ENCODE results near the gene TEX53.

Gene TEX53

DNA sequence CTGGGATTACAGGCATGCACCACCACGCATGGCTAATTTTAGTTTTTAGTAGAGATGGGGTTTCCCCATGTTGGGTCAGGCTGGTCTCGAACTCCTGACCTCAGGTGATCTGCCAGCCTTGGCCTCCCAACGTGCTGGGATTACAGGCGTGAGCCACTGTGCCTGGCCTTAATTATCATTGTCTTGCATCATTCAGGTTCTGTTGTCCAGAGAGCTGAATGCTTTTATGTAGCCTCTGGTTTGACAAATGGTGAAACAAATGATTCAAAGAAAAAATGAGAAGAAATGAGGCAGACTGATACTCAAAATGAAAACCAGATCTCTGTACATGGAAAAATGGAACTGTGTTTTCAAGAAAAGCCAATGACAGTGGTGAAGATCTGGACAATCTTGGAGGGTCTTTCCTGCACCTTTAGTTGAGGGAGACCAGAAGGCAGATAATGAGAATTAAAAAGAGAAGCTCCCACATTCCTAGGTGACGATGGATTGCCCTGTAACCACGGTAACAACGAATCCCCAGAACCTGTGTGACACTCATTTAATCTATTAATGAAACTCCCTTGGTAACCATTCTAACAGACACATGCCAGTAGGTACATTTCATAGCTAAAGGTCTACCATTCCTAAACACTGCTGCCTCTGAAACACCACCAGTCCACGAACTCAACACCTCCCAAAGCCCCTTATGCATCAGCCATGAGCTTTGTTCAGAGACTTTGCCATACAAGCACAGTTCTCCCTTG, 22.8 kb upstream of the TEX53 start:
- DNase-seq (ENCODE audit: low read depth in 3 of 3) = no peak

- no peak for DNase-seq (ENCODE audit: low read depth in 3 of 3)
Observed at GRCh38 chr9:114678795-114679194, 21.2 kb upstream of the TEX53 start.

GRCh38 chr9:114678130-114678529, 20.5 kb upstream of the TEX53 start:
- DNase-seq (ENCODE audit: low read depth in 3 of 3) = no peak

DNA sequence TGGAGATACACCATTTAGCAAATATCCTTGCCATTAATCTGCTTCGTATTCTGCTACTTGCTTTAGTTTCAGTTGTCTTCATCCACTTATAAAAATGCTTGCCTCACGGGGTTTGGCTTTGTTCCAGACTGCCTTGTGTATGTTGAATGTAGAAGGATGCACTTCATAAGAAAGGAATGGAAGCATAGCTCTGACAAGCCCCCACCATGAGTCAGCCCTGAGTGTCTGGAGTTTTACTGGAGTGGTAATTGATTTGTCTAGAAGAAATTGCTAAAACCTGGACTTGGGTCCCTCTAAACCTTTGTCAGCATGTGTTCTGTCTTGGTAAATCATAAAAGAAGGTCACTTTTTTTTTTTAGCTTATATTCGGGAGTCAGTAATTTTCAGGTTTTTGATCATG, 19.8 kb upstream of the TEX53 start:
- no peak for DNase-seq (ENCODE audit: low read depth in 3 of 3)

- DNase-seq (ENCODE audit: low read depth in 3 of 3) = no peak
Observed at GRCh38 chr9:114676901-114677300, 19.3 kb upstream of the TEX53 start.

DNA sequence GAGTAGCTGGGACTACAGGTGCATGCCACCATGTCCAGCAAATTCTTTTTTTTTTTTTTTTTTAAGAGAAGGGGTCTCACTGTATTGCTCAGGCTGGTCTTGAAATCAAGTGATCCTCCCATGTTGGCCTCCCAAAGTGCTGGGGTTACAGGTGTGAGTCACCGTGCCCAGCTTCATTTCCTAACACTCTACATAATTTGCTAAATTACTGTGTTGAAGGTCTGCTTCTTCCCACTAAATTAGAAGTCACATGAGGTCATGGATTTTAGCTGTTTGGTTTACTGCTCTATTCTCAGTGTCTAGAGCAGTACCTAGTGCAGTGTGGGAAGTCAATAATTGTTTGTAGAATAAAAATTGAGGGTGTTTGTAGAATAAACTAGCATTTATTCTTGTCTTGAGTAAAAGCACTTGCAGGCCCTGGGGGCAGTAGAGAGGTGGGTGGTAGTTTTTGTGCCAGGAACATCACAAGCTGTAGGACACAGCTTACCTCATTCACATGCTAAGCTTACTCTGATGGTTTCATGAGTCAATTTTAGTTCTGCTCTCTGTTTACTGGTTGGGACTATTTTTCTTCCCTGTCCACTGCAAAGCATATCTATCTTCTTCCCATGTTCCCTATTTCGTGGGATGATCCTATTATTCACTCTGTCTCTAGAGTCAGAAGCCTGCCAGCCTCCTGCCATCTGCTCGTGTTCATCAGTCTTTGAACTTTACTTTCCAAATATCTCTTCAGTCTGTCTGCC, 17.4 kb upstream of the TEX53 start:
- DNase-seq (ENCODE audit: low read depth in 3 of 3) = no peak

GRCh38 chr9:114674076-114674797, 16.6 kb upstream of the TEX53 start:
- no peak for DNase-seq (ENCODE audit: low read depth in 3 of 3)

DNA sequence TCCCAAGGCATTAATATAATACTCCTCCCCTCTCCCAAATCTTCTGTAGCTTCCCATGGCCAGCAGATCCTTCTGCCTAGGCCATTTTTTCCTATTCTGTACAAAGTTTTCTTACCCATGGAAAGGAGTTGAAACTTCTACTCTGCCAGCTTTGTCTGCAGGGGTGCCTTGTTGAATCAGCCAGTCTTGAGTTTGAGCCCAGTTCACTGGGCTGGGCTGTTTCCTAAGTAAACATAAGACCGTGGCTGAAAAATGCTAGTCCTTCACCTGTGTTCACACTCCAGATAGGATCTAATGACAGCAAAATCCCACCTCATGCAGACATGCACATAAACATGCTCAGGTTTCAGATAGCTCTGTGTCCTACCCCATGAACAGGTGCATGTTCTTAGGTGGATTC, 14.0 kb upstream of the TEX53 start:
- no peak for DNase-seq (ENCODE audit: low read depth in 3 of 3)

GRCh38 chr9:114669961-114670360, 12.4 kb upstream of the TEX53 start:
- DNase-seq (ENCODE audit: low read depth in 3 of 3) = no peak

DNA sequence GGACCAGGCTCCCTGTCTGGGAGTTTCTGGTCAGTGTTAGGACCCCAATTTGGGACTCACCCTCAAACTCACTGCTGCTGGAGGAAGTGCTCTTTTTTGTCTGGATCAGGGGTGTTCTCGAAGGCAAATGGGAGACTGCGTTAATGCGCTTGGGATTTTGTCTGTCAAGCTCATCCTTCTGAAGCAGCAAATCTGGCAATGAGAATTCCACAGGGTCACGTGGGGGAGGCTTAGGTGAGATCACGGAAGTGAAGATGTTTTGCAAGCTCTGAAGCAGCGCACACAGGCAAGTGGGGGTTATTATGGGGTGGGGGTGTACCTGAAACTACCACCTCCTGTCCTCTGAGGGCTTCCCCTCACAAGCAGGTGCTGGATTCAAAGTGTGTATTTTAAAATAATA, 10.5 kb upstream of the TEX53 start:
- DNase-seq (ENCODE audit: low read depth in 3 of 3) = no peak

- DNase-seq (ENCODE audit: low read depth in 3 of 3) = no peak
Observed at GRCh38 chr9:114666851-114667250, 9.2 kb upstream of the TEX53 start.

- no peak for DNase-seq (ENCODE audit: low read depth in 3 of 3)
Observed at GRCh38 chr9:114666401-114666800, 8.8 kb upstream of the TEX53 start.

DNA sequence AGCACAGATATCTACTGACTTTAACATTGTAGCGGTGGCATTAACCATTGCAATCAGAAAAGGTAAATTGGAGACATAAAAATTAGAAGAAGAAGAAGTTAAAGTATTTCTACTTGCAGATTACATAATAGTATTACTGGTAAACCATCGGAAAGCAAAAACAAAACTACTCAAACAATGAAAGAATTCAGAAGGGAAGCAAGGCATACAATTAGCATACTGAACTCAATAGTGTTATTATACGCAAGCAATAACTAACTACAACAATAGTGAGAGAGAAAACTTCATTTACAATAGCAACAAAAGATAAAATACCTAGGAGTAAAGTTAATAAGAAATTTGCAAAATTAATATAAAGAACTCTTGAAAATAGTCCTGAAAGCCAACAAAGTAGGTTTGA, 6.6 kb upstream of the TEX53 start:
- DNase-seq (ENCODE audit: low read depth in 3 of 3) = no peak

- DNase-seq (ENCODE audit: low read depth in 3 of 3) = peak; percentile 34 to 52 (median 39)
Observed at GRCh38 chr9:114662081-114662989, 4.7 kb upstream of the TEX53 start.

- no peak for DNase-seq (ENCODE audit: low read depth in 3 of 3)
Observed at GRCh38 chr9:114656301-114656700, 1.3 kb downstream of the TEX53 start.

DNA sequence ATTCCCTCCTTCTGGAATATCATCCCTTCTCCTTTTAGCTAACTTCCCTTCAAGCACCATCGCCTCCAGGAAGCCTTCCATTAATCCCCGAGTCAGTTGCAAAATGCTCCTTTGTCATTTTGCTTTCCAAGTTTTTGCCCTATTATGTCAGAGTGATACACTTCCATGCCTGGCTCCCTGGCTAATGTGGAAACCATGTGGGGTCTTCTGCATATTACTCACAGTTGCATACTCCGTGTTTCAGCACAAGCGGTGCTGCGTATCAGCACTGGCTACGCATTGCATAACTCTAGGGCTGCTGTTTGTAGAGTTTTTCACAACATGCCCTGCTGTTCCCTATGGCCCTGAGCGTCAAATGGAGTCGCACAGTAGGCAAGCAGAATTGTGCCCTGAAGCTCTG, 1.9 kb downstream of the TEX53 start:
- no peak for DNase-seq (ENCODE audit: low read depth in 3 of 3)

- peak; percentile 44 to 70 (median 50) for DNase-seq (ENCODE audit: low read depth in 3 of 3)
Observed at GRCh38 chr9:114653556-114654159, 3.9 kb downstream of the TEX53 start.

GRCh38 chr9:114652776-114653555, 4.6 kb downstream of the TEX53 start:
- DNase-seq (ENCODE audit: low read depth in 3 of 3) = no peak

DNA sequence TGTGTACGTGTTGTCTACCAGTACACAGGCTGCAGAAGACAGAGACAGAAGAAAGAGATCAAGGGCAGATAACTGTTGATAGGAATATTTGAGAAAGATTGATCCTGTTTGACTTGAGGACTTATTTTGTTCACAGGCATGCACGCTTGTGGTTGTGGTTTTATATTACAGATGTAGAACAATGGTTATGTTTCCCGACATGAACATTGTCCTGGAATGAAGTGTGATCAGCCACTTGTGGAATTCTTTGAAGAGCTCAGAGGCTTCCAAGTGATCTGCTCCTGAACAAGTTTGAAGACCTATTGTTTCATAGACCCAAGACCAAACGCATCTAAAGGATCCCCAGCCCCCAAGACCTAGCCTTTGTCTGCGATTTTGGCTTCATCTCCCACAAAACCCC, 13.7 kb downstream of the TEX53 start:
- no peak for DNase-seq (ENCODE audit: low read depth in 3 of 3)

GRCh38 chr9:114643001-114643400, 14.6 kb downstream of the TEX53 start:
- DNase-seq (ENCODE audit: low read depth in 3 of 3) = no peak

Measured in stimulated activated CD4-positive, alpha-beta T cell treated with anti-CD3 and anti-CD28 coated beads, TNF-alpha, amount 100 ng/mL, for 4 hours (primary cell).